Adrenal gland (tissue), 5 donors: ENCODE data around the gene ELMO3.

Experiments used
- POLR2A ChIP-seq, 2 donors: fragments of 450-650 bp; IDR thresholded peaks; one replicate each; pipeline ENCODE4 v1.6.1; 2017; ENCODE audit warnings: antibody characterized with exemption in 2 of 2, mild to moderate bottlenecking in 2 of 2, moderate library complexity in 1 of 2
- TF ChIP-seq, protein P1 (sequence below), 6 experiments: fragments of 450-650 bp in 4 of 6; fragments of 200-600 bp in 2 of 6; sonication (generic) in 1 of 6; IDR thresholded peaks; 1 replicate in 5 of 6; 2 replicates in 1 of 6; pipeline versions ENCODE4 v1.5.1 to v1.8.0; 2016 to 2021; ENCODE audit warnings: antibody characterized with exemption in 6 of 6, mild to moderate bottlenecking in 2 of 6, moderate library complexity in 1 of 6
- donor health status: DM: no; HTN: no; CAD: no.

- TF ChIP-seq, protein P1, sequence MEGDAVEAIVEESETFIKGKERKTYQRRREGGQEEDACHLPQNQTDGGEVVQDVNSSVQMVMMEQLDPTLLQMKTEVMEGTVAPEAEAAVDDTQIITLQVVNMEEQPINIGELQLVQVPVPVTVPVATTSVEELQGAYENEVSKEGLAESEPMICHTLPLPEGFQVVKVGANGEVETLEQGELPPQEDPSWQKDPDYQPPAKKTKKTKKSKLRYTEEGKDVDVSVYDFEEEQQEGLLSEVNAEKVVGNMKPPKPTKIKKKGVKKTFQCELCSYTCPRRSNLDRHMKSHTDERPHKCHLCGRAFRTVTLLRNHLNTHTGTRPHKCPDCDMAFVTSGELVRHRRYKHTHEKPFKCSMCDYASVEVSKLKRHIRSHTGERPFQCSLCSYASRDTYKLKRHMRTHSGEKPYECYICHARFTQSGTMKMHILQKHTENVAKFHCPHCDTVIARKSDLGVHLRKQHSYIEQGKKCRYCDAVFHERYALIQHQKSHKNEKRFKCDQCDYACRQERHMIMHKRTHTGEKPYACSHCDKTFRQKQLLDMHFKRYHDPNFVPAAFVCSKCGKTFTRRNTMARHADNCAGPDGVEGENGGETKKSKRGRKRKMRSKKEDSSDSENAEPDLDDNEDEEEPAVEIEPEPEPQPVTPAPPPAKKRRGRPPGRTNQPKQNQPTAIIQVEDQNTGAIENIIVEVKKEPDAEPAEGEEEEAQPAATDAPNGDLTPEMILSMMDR (IDR thresholded peaks at IDR 0.05) = peak in 1 of 6 experiments; percentile 24
- TF ChIP-seq POLR2A (IDR thresholded peaks at IDR 0.05) = peak; percentile 66 to 76
Observed at GRCh38 chr16:67170168-67170948, 28.6 kb upstream of the ELMO3 start, which contains the start of gene NOL3.
